Smooth muscle cell (in vitro differentiated cells): ENCODE data around the gene UBL5. TPM values are rescaled to one million over a fixed set of nuclear protein-coding genes. Genes with fewer than 3 reads are reported as not detected.
"Not testable (repeated sequence)": the region's sequence is repeated elsewhere in the genome, so short reads cannot be mapped to it uniquely, and the experiment has no call there.

Experiments used
- DNase-seq: peaks from one replicate; lab custom pipeline; 2025; ENCODE audit not compliant: unreplicated experiment; lab: John Stamatoyannopoulos, UW
- H2AFZ ChIP-seq: fragments of 200-600 bp; sonication (generic); 2 replicates; pipeline ENCODE4 v1.6.0; 2016; ENCODE audit warnings: antibody characterized with exemption, low read depth, mild to moderate bottlenecking
- H3F3A ChIP-seq: fragments of 200-600 bp; sonication (generic); 2 replicates; pipeline ENCODE4 v1.6.0; 2017; ENCODE audit warnings: antibody characterized with exemption, low read depth
- H3K27ac ChIP-seq: fragments of 200-600 bp; sonication (generic); 2 replicates; pipeline ENCODE4 v1.5.1; 2016; ENCODE audit warnings: low read depth, mild to moderate bottlenecking
- H3K27me3 ChIP-seq: fragments of 200-600 bp; sonication (generic); 2 replicates; pipeline ENCODE4 v1.6.1; 2016; ENCODE audit warnings: low read depth, mild to moderate bottlenecking
- H3K36me3 ChIP-seq: fragments of 200-600 bp; sonication (generic); 2 replicates; pipeline ENCODE4 v1.5.1; 2016; ENCODE audit warnings: low read depth
- H3K4me1 ChIP-seq: fragments of 200-600 bp; sonication (generic); 2 replicates; pipeline ENCODE4 v1.5.1; 2016; ENCODE audit warnings: low read depth
- H3K4me2 ChIP-seq: fragments of 200-600 bp; sonication (generic); 2 replicates; pipeline ENCODE4 v1.6.0; 2016; ENCODE audit warnings: mild to moderate bottlenecking
- H3K4me3 ChIP-seq: fragments of 200-600 bp; sonication (generic); 2 replicates; pipeline ENCODE4 v1.5.1; 2016; ENCODE audit warnings: mild to moderate bottlenecking
- H3K79me2 ChIP-seq: fragments of 200-600 bp; sonication (generic); 2 replicates; pipeline ENCODE4 v1.6.0; 2016; ENCODE audit warnings: low read depth, mild to moderate bottlenecking
- H3K9ac ChIP-seq: fragments of 200-600 bp; sonication (generic); 2 replicates; pipeline ENCODE4 v1.6.0; 2016; ENCODE audit warnings: low read depth
- H3K9me3 ChIP-seq: fragments of 200-600 bp; sonication (generic); replicated peaks from 2 replicates; pipeline ENCODE4 v1.5.1; 2016; ENCODE audit warnings: low read depth
- H4K20me1 ChIP-seq: fragments of 200-600 bp; sonication (generic); 2 replicates; pipeline ENCODE4 v1.6.0; 2016; ENCODE audit warnings: low read depth
- CTCF ChIP-seq: fragments of 200-600 bp; sonication (generic); IDR thresholded peaks from 2 replicates; pipeline ENCODE4 v1.5.1; 2017; ENCODE audit warnings: borderline replicate concordance, mild to moderate bottlenecking, antibody characterized with exemption; ENCODE audit not compliant: insufficient read depth, poor library complexity, severe bottlenecking
- WGBS: methylation state at CpG from one replicate; pipeline ENCODE4 v1.1.7; 2016; ENCODE audit warnings: low lambda C conversion rate; 5-methylcytosine and 5-hydroxymethylcytosine counted together
- polyA plus RNA-seq: library from polyadenylated mRNA; unstranded; fragments of >200 nt; fragmentation: Nextera tagmentation; extraction: Ambion mirVana; gene quantifications from 2 replicates; pipeline ENCODE4 v1.2.1, GENCODE V29; 2016
- total RNA-seq: library from RNA; depleted of rRNA; stranded (reverse); fragments of >200 nt; gene quantifications from 2 replicates; pipeline ENCODE4 v1.2.3, GENCODE V29; 2014

Gene UBL5
- total and polyA plus RNA-seq, 2 experiments from 2014 or later = 574 to 848 TPM

DNA sequence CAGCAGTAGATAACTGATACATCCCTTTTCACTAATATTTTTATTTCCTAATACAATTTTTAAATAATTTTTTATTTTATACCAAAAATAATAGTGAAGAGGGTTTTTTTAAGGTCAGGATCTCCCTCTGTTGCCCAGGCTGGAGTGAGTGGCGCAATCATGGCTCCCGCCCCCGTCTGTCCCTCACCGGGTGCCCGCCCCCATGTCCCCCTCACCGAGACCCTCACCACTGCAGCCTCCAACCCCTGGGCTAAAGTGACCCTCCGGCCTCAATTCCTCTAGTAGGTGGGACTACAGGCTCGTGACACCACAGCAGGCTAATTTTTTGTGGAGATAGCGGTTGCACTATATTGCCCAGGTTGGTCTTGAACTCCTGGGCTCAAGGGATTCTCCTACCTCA, 41.4 kb upstream of the UBL5 start:
- DNase-seq = no peak
- Histone ChIP-seq H3F3A (peaks cover 57% of the 10 kb centered on the region), H3K9ac (no peak overlapping the region), H3K79me2 (peaks cover 22% of the 10 kb centered on the region), H3K4me3 (peak overlapping the region; percentile 68), H3K4me1 (peaks cover 29% of the 10 kb centered on the region), H3K4me2 (peak overlapping the region; percentile 82), H2AFZ (no peak overlapping the region), H3K27ac (peak overlapping the region; percentile 77), H3K27me3 (no peaks in the 10 kb centered on the region), H3K36me3 (no peaks in the 10 kb centered on the region), H3K9me3 (no peaks in the 10 kb centered on the region), H4K20me1 (no peaks in the 10 kb centered on the region)
- 64% methylated on average over 9 of the region's 9 CpGs for WGBS
- no peak for TF ChIP-seq CTCF

DNA sequence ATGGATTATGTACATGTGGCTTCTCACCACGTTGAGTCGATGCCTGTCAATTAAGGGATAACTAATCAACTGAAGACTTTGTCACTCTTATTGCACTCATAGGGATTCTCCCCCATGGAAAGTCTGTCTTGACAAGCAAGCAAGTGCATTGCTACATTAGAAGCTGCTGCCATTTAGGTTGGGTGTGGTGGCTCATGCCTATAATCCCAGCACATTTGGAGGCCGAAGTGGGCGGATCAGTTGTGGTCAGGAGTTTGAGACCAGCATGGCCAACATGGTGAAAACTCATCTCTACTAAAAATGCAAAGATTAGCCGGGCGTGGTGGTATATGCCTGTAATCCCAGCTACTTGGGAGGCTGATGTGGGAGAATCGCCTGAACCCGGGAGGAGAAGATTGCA, 40.9 kb upstream of the UBL5 start:
- WGBS = 96% methylated on average over 8 of the region's 8 CpGs
- Histone ChIP-seq H3K27me3 (no peaks in the 10 kb centered on the region), H3K9me3 (no peaks in the 10 kb centered on the region), H3K4me2 (no peak overlapping the region), H4K20me1 (no peaks in the 10 kb centered on the region), H2AFZ (no peak overlapping the region), H3K79me2 (peaks cover 18% of the 10 kb centered on the region), H3K36me3 (no peaks in the 10 kb centered on the region), H3K4me3 (no peak overlapping the region), H3K4me1 (peaks cover 30% of the 10 kb centered on the region), H3K27ac (no peak overlapping the region), H3K9ac (no peak overlapping the region), H3F3A (peaks cover 57% of the 10 kb centered on the region)
- no peak for TF ChIP-seq CTCF
- no peak for DNase-seq

GRCh38 chr19:9788604-9789003, 39.1 kb upstream of the UBL5 start:
- not testable (repeated sequence) for H3K79me2 ChIP-seq, H3K4me3 ChIP-seq, H3K4me2 ChIP-seq, H2AFZ ChIP-seq, H3K36me3 ChIP-seq, H3K27me3 ChIP-seq, H3K9ac ChIP-seq, H3K9me3 ChIP-seq, DNase-seq, H4K20me1 ChIP-seq
- WGBS = 93% methylated on average over 13 of the region's 13 CpGs
- Histone ChIP-seq H3K27ac (peak overlapping the region; percentile 77), H3F3A (peaks cover 55% of the 10 kb centered on the region), H3K4me1 (peaks cover 29% of the 10 kb centered on the region)

DNA sequence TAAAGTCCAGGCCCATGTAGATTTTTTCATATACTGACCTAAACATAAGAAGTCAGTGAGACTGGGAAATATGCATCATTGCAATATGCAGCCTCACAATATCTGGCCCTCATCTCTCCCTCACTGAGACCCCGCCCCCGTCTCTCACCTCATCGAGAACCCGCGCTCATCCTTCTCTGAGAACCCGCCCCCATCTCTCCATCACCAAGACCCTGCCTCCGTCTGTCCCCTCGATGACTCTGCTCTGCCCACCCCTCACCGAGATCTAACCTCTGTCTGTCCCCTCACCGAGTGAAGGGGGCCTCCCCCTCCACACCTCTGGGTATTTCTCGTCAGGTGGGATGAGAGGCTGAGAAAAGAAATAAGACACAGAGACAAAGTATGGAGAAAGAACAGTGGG, 38.7 kb upstream of the UBL5 start:
- WGBS = 80% methylated on average over 11 of the region's 11 CpGs

GRCh38 chr19:9789579-9789978, 38.1 kb upstream of the UBL5 start:
- WGBS = 45% methylated on average over 5 of the region's 5 CpGs
- H2AFZ ChIP-seq = peak overlapping the region; percentile 45
- not testable (repeated sequence) for H3K27me3 ChIP-seq, DNase-seq, H3K9me3 ChIP-seq, H3K36me3 ChIP-seq, H4K20me1 ChIP-seq, H3K79me2 ChIP-seq, H3K9ac ChIP-seq
- H3K4me2 ChIP-seq = peak overlapping the region; percentile 17
- peak overlapping the region; percentile 30 for H3K4me3 ChIP-seq
- peaks cover 19% of the 10 kb centered on the region for H3K4me1 ChIP-seq
- peaks cover 45% of the 10 kb centered on the region for H3F3A ChIP-seq
- H3K27ac ChIP-seq = peak overlapping the region; percentile 77

More for the DNA sequence above, 38.7 kb upstream of the UBL5 start:
- no peak overlapping the region for H2AFZ ChIP-seq
- DNase-seq = no peak
- H3K79me2 ChIP-seq = no peaks in the 10 kb centered on the region
- H3F3A ChIP-seq = peaks cover 50% of the 10 kb centered on the region
- H3K9ac ChIP-seq = no peak overlapping the region
- H3K27me3 ChIP-seq = no peaks in the 10 kb centered on the region
- peak overlapping the region; percentile 17 for H3K4me2 ChIP-seq
- no peaks in the 10 kb centered on the region for H3K36me3 ChIP-seq
- no peaks in the 10 kb centered on the region for H4K20me1 ChIP-seq
- H3K4me3 ChIP-seq = peak overlapping the region; percentile 30
- peak overlapping the region; percentile 77 for H3K27ac ChIP-seq
- peaks cover 24% of the 10 kb centered on the region for H3K4me1 ChIP-seq
- H3K9me3 ChIP-seq = no peaks in the 10 kb centered on the region
- no peak for TF ChIP-seq CTCF

GRCh38 chr19:9791073-9791367, 36.7 kb upstream of the UBL5 start:
- H3F3A ChIP-seq = peaks cover 38% of the 10 kb centered on the region
- H3K4me3 ChIP-seq = peak overlapping the region; percentile 43
- H3K27me3 ChIP-seq, H4K20me1 ChIP-seq, H3K79me2 ChIP-seq, H2AFZ ChIP-seq, H3K9me3 ChIP-seq, DNase-seq, H3K36me3 ChIP-seq: not testable (repeated sequence)
- H3K9ac ChIP-seq = peak overlapping the region; percentile 24
- peak overlapping the region; percentile 77 for H3K27ac ChIP-seq
- H3K4me1 ChIP-seq = peaks cover 13% of the 10 kb centered on the region
- H3K4me2 ChIP-seq = peak overlapping the region; percentile 68
- WGBS = 42% methylated on average over 6 of the region's 6 CpGs
